DOHH2 (cell line): ENCODE measurements around the gene MEX3C.

Source experiments
- CTCF ChIP-seq: fragments of 200-600 bp; sonication (generic); IDR thresholded peaks from one replicate; pipeline ENCODE4 v1.5.1; 2014; ENCODE audit warnings: antibody characterized with exemption, mild to moderate bottlenecking, low read depth, low read length; ENCODE audit not compliant: poor library complexity, severe bottlenecking
- EZH2phosphoT487 ChIP-seq: fragments of 200-600 bp; sonication (generic); IDR thresholded peaks from 2 replicates; pipeline ENCODE4 v1.6.1; 2017; ENCODE audit warnings: borderline replicate concordance, mild to moderate bottlenecking, antibody characterized with exemption, low read length, moderate library complexity, mixed read lengths

- TF ChIP-seq CTCF (no peak), EZH2phosphoT487 (no peak)
These were observed 46.3 kb downstream of the MEX3C start for GRCh38 chr18:51151185-51151567.
